HL-60 (cell line): ENCODE data around the gene COQ10A.

Experiments
- DNase-seq, 2 experiments: peaks; one replicate each; pipeline ENCODE4 v3.0.0-alpha.2; 2010 to 2020; ENCODE audit warnings: low read depth in 1 of 2, low spot score in 1 of 2
- H3K27ac ChIP-seq: fragments of 250-450 bp; sonication (Bioruptor Pico); replicated peaks from 2 replicates; pipeline ENCODE4 v1.5.1; 2020; ENCODE audit warnings: mild to moderate bottlenecking, moderate library complexity
- H3K27me3 ChIP-seq: fragments of 250-450 bp; sonication (Bioruptor Pico); 2 replicates; pipeline ENCODE4 v1.5.1; 2021; ENCODE audit warnings: mild to moderate bottlenecking, moderate library complexity; ENCODE audit not compliant: insufficient read depth, poor library complexity, severe bottlenecking
- H3K4me3 ChIP-seq: replicated peaks from 2 replicates; pipeline ENCODE4 v1.5.1; 2011; ENCODE audit warnings: mild to moderate bottlenecking, control low read depth, low read length; ENCODE audit not compliant: insufficient read depth
- GABPA ChIP-seq: IDR thresholded peaks from 2 replicates; pipeline ENCODE4 v1.6.1; 2012; ENCODE audit warnings: low read depth
- POLR2AphosphoS5 ChIP-seq: IDR thresholded peaks from 2 replicates; pipeline ENCODE4 v1.6.1; 2012; ENCODE audit warnings: low read depth
- SPI1 ChIP-seq: IDR thresholded peaks from 2 replicates; pipeline ENCODE4 v1.6.1; 2012; ENCODE audit warnings: low read depth, mild to moderate bottlenecking, borderline replicate concordance
- long read RNA-seq: library from polyadenylated mRNA; unstranded; transcript quantifications from one replicate; pipeline ENCODE4 v2.0.0, GENCODE V29; 2020
- TF ChIP-seq, protein P1 (sequence below): IDR thresholded peaks from one replicate; pipeline ENCODE4 v1.5.1; 2011; ENCODE audit warnings: low read length, control low read depth, inconsistent platforms; ENCODE audit not compliant: insufficient read depth
- TF ChIP-seq, protein P2 (sequence below): IDR thresholded peaks from 2 replicates; pipeline ENCODE4 v1.6.1; 2012; ENCODE audit warnings: low read depth; ENCODE audit not compliant: insufficient replicate concordance

COQ10A gene
- long read RNA-seq, transcript COQ10A-202 (5 exons, 1,410 nt), result minor isoform, 5 of 25 reads
- long read RNA-seq, transcript COQ10A-201 (5 exons, 1,652 nt), result major isoform, 16 of 25 reads
- long read RNA-seq, partial matches to known transcripts, result 1 of 25 reads
- long read RNA-seq, other reads (novel, unspliced or antisense), result 2 of 25 reads

- TF ChIP-seq GABPA, result peak; percentile 70; the same call in 1 of the 2 replicates
- TF ChIP-seq, protein P1, sequence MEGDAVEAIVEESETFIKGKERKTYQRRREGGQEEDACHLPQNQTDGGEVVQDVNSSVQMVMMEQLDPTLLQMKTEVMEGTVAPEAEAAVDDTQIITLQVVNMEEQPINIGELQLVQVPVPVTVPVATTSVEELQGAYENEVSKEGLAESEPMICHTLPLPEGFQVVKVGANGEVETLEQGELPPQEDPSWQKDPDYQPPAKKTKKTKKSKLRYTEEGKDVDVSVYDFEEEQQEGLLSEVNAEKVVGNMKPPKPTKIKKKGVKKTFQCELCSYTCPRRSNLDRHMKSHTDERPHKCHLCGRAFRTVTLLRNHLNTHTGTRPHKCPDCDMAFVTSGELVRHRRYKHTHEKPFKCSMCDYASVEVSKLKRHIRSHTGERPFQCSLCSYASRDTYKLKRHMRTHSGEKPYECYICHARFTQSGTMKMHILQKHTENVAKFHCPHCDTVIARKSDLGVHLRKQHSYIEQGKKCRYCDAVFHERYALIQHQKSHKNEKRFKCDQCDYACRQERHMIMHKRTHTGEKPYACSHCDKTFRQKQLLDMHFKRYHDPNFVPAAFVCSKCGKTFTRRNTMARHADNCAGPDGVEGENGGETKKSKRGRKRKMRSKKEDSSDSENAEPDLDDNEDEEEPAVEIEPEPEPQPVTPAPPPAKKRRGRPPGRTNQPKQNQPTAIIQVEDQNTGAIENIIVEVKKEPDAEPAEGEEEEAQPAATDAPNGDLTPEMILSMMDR, result peak; percentile 15
- peak; percentile 23; the same call in 1 of the 2 replicates for TF ChIP-seq POLR2AphosphoS5
- TF ChIP-seq SPI1, result peak; percentile 60; the same call in 1 of the 2 replicates
- TF ChIP-seq, protein P2, sequence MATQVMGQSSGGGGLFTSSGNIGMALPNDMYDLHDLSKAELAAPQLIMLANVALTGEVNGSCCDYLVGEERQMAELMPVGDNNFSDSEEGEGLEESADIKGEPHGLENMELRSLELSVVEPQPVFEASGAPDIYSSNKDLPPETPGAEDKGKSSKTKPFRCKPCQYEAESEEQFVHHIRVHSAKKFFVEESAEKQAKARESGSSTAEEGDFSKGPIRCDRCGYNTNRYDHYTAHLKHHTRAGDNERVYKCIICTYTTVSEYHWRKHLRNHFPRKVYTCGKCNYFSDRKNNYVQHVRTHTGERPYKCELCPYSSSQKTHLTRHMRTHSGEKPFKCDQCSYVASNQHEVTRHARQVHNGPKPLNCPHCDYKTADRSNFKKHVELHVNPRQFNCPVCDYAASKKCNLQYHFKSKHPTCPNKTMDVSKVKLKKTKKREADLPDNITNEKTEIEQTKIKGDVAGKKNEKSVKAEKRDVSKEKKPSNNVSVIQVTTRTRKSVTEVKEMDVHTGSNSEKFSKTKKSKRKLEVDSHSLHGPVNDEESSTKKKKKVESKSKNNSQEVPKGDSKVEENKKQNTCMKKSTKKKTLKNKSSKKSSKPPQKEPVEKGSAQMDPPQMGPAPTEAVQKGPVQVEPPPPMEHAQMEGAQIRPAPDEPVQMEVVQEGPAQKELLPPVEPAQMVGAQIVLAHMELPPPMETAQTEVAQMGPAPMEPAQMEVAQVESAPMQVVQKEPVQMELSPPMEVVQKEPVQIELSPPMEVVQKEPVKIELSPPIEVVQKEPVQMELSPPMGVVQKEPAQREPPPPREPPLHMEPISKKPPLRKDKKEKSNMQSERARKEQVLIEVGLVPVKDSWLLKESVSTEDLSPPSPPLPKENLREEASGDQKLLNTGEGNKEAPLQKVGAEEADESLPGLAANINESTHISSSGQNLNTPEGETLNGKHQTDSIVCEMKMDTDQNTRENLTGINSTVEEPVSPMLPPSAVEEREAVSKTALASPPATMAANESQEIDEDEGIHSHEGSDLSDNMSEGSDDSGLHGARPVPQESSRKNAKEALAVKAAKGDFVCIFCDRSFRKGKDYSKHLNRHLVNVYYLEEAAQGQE, result no peak
- Histone ChIP-seq H3K27ac (peak within 1 kb of the TSS; percentile 68), H3K27me3 (no peaks in the 10 kb centered on the region), H3K4me3 (peak within 1 kb of the TSS; percentile 82)
- peak; percentile 76 to 89 for DNase-seq
Measured at GRCh38 chr12:56266693-56267442, at the start of gene COQ10A. COQ10A (plus strand) TSS chr12:56266942; CDS start chr12:56267119, 177 bp downstream.

DNA sequence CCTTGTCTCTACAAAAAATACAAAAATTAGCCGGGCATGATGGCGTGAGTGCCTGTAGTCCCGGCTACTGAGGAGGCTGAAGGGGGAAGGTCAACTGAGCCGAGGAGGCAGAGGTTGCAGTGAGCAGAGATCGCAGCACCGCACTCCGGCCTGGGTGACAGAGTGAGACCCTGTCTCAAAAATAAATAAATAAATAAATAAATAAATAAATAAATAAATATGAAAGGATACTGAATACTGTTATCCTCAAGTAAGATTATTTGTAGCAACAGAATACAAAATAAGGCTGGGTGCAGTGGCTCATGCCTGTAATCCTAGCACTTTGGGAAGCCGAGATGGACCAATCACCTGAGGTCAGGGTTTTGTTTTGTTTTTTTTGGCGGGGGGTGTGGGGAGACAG is 46.9 kb upstream of the COQ10A start:
- H3K27ac ChIP-seq, result peak overlapping the region; percentile 92
- peak overlapping the region; percentile 94 for H3K4me3 ChIP-seq
- DNase-seq, result no peak
- TF ChIP-seq SPI1 (no peak), POLR2AphosphoS5 (no peak), GABPA (no peak)
- TF ChIP-seq, protein P1, result no peak
- TF ChIP-seq, protein P2, result no peak
- no peaks in the 10 kb centered on the region for H3K27me3 ChIP-seq

GRCh38 chr12:56220611-56221231 is 46.0 kb upstream of the COQ10A start:
- Histone ChIP-seq H3K27ac (peak overlapping the region; percentile 92), H3K4me3 (peak overlapping the region; percentile 94), H3K27me3 (no peaks in the 10 kb centered on the region)
- DNase-seq, result peak in 1 of 2 experiments; percentile 83
- TF ChIP-seq, protein P2, result no peak
- TF ChIP-seq GABPA (no peak), POLR2AphosphoS5 (peak; percentile 44; the same call in 1 of the 2 replicates), SPI1 (peak; percentile 80)
